NB4 (cell line): ENCODE data around the gene MUC5B.

Experiments used
- DNase-seq: peaks from one replicate; pipeline ENCODE4 v3.0.0; 2010; ENCODE audit warnings: low read depth
- H3K4me3 ChIP-seq: one replicate; pipeline ENCODE4 v1.5.1; 2011; ENCODE audit warnings: mild to moderate bottlenecking, low read depth, low read length, moderate library complexity
- MYC ChIP-seq: IDR thresholded peaks from 2 replicates; pipeline ENCODE4 v1.6.1; 2011; ENCODE audit warnings: low read depth, low read length
- POLR2A ChIP-seq: IDR thresholded peaks from 2 replicates; pipeline ENCODE4 v1.6.1; 2011; ENCODE audit warnings: mild to moderate bottlenecking; ENCODE audit not compliant: insufficient read length; ENCODE audit errors: extremely low read depth
- TF ChIP-seq, protein P1 (sequence below): IDR thresholded peaks from one replicate; pipeline ENCODE4 v1.5.1; 2012; ENCODE audit warnings: low read depth, low read length
- TF ChIP-seq, protein P2 (sequence below): IDR thresholded peaks from 2 replicates; pipeline ENCODE4 v1.6.1; 2011; ENCODE audit warnings: low read depth, low read length

MUC5B gene

DNA sequence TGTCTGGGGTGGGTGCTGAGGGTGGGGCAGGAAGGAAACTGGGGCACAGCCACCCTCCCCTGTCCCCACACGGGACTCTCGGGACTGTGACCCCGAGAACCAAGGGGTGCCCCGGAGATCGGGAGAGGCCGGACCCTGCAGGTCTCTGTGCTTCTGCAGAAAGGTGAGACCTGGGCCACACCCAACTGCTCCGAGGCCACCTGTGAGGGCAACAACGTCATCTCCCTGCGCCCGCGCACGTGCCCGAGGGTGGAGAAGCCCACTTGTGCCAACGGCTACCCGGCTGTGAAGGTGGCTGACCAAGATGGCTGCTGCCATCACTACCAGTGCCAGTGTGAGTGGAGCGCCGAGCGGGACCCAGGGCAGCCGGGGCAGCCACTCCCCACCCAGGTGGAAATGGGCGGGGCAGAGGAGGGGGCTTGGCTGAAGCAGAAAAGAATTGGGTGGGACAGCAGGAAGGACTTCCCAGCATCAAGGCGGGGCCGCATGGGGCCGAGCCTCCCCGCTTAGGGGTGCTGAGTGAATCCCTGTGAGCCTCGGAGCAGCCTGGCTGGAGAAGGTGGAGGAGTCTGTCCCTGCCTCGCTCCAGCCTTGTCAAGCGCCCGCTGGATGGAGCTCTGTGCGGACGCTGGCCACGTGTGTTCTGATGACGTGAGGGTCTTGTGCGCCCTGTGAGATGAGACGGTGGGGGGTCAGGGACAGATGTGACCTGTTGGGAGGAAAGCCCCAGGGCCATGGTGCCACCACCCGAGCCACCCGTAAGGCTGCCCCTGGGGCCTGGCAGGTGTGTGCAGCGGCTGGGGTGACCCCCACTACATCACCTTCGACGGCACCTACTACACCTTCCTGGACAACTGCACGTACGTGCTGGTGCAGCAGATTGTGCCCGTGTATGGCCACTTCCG, 29.3 kb upstream of the MUC5B start:
- TF ChIP-seq, protein P1, sequence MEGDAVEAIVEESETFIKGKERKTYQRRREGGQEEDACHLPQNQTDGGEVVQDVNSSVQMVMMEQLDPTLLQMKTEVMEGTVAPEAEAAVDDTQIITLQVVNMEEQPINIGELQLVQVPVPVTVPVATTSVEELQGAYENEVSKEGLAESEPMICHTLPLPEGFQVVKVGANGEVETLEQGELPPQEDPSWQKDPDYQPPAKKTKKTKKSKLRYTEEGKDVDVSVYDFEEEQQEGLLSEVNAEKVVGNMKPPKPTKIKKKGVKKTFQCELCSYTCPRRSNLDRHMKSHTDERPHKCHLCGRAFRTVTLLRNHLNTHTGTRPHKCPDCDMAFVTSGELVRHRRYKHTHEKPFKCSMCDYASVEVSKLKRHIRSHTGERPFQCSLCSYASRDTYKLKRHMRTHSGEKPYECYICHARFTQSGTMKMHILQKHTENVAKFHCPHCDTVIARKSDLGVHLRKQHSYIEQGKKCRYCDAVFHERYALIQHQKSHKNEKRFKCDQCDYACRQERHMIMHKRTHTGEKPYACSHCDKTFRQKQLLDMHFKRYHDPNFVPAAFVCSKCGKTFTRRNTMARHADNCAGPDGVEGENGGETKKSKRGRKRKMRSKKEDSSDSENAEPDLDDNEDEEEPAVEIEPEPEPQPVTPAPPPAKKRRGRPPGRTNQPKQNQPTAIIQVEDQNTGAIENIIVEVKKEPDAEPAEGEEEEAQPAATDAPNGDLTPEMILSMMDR, result no peak
- no peak for DNase-seq
- no peak overlapping the region for H3K4me3 ChIP-seq

DNA sequence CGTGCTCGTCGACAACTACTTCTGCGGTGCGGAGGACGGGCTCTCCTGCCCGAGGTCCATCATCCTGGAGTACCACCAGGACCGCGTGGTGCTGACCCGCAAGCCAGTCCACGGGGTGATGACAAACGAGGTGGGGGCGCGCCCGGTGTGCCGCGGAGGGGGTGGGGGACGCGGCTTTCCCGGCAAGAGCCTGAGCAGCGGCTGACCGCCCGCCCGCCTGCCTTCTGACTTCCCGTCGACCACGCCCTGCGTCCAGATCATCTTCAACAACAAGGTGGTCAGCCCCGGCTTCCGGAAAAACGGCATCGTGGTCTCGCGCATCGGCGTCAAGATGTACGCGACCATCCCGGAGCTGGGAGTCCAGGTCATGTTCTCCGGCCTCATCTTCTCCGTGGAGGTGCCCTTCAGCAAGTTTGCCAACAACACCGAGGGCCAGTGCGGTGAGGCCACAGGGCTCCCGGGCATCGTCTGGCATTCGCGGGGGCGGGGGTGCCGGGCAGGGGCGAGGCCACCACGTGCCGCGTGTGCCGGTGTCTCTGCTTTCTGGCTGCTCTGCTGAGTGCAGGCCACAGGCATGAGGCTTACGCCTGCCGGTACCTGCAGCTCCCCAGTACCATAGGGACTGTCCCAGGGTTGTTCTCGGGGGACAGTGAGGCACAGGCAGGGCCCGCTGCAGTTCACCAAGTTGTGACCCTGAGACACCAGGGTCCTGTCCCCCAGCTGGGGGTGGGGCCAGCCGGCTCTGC, 28.5 kb upstream of the MUC5B start:
- H3K4me3 ChIP-seq, result no peak overlapping the region
- TF ChIP-seq, protein P2, sequence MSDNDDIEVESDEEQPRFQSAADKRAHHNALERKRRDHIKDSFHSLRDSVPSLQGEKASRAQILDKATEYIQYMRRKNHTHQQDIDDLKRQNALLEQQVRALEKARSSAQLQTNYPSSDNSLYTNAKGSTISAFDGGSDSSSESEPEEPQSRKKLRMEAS, result no peak
- TF ChIP-seq, protein P1, result no peak
- TF ChIP-seq POLR2A (no peak), MYC (no peak)
- no peak for DNase-seq

DNA sequence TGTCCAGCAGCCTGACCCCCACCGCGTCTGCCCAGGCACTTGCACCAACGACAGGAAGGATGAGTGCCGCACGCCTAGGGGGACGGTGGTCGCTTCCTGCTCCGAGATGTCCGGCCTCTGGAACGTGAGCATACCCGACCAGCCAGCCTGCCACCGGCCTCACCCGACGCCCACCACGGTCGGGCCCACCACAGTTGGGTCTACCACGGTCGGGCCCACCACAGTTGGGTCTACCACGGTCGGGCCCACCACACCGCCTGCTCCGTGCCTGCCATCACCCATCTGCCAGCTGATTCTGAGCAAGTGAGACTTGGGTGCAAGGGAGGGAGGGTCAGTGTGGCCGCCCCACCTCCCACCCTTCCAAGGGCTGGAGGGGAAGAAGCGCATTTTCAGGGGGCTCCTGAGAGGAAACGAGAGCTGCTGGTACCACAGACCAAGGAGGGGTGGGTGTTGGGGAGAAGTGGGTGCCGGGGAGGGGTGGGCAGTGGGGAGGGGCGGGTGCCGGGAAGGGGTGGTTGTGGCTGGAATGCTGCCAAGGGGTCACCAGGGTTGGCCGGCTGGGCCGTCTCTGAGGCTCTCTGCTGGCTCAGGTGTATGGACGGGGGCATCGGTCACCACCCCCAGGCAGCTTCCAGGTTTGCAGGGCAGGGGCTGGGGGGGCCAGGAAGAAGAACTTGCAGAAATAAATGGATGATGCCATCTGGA, 27.7 kb upstream of the MUC5B start:
- TF ChIP-seq, protein P2, result no peak
- TF ChIP-seq POLR2A (no peak), MYC (no peak)
- TF ChIP-seq, protein P1, result no peak
- H3K4me3 ChIP-seq, result no peak overlapping the region
- no peak for DNase-seq

DNA sequence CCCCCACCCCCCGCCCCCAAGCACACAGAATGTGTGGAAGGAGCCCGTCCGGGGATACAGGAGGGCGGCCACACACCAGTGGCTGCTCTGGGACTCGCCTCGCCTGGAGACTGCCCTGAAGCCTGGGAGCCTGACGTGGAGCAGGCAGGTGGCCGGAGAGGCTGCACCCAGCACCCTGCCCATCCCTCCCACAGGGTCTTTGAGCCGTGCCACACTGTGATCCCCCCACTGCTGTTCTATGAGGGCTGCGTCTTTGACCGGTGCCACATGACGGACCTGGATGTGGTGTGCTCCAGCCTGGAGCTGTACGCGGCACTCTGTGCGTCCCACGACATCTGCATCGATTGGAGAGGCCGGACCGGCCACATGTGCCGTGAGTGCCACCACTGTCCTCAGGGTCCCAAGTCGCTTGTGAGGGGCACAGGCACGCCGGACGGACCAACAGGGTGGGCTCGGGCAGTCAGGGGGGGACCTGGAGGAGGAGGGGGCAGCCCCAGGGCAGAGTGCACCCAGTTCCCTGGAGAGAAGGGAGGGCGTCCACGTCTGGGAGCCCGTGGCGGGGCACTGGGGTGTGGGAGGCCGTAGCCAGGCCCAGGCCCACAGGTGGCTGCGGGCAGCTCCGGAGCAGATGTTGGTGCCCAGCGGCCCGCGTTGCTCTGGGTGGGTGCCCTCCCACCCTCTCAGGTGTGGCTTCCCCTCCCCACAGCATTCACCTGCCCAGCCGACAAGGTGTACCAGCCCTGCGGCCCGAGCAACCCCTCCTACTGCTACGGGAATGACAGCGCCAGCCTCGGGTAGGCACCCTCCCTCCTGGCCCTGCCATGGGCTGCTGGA, 27.0 kb upstream of the MUC5B start:
- TF ChIP-seq MYC (no peak), POLR2A (no peak)
- TF ChIP-seq, protein P2, result no peak
- TF ChIP-seq, protein P1, result no peak
- DNase-seq, result no peak
- H3K4me3 ChIP-seq, result no peak overlapping the region

DNA sequence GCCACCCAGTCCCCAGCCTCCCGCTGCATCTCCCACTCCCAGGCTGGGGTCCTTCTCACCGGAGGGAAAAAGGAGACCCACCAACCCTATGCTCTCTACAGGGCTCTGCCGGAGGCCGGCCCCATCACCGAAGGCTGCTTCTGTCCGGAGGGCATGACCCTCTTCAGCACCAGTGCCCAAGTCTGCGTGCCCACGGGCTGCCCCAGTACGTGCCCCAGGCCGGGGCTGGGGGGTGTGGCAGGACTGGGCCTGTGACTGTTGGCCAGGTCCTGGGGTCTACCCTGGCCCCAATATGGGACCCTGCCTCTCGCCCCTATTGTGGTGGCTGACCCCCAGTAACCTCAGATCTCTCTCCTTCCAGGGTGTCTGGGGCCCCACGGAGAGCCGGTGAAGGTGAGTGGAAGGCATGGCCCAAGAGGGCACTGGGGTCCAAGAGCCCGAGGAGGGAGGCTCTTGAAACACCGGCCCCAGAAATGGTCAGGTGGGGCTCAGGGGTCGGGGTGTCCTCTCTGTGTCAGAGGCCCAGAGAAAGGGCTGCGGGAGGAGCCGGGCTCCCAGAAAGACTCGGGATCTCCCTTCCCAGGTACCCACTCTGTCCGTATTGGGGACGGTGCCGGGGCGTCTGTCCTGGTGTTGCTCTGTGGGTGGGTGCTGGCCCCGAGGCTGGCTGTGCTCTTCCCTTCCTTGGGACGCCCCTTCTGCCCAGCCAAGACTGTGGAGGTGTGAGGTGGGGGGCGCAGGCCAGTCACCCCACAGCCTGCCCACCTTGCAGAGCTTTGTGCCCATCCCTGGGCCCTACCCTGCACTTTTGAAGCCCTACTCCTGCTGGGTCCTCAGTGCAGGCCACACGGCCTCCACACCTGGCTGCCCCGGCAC, 26.1 kb upstream of the MUC5B start:
- TF ChIP-seq, protein P2, result no peak
- TF ChIP-seq MYC, result no peak
- TF ChIP-seq POLR2A, result no peak
- TF ChIP-seq, protein P1, result no peak
- no peak overlapping the region for H3K4me3 ChIP-seq
- no peak for DNase-seq
